LNCAP (cell line): ENCODE results near the gene TOLLIP.

ENCODE experiments used
- TF ChIP-seq, protein P1 (sequence below): fragments of 450-650 bp; IDR thresholded peaks from 2 replicates; pipeline ENCODE4 v1.5.1; 2017; ENCODE audit warnings: mild to moderate bottlenecking

Gene TOLLIP

DNA sequence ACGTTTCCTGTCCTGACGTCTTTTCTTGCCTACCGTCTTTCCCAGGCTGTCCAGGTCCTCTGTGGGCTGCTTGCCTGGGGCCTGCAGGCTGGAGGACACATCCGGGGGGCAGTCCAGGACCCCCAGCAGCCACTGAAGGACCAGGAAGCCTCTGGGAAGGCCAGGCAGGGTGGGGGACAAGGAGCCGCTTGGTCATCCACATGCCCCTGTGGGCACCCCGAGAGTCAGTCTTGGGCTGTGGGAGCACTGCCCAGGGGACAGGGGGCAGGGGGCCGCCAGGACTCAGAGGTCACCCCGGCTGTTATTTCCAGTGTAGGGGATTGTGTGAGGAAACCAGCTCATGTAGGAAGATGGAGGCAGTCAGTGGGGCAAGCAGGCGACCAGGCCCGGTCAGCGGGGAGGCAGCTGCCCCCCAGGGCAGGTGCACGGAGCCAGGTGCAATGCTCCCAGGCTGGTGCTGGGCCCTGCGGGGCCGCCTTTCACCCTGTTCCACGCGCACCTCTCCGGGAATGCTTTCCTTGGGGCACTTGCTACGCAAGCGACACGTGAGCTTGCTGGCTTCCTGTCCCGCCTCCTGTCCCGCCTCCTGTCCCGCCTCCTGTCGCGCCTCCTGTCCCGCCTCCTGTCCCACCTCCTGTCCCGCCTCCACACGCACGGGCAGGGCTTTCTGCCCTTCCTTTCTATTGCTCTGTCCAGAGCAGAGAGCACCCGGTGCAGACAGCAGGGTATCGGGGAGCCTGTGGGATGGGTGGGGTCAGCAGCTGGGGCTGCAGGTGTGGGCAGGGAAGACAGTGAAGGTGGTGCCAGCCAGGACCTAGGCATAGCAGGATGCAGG is 47.0 kb downstream of the TOLLIP start:
- TF ChIP-seq, protein P1, sequence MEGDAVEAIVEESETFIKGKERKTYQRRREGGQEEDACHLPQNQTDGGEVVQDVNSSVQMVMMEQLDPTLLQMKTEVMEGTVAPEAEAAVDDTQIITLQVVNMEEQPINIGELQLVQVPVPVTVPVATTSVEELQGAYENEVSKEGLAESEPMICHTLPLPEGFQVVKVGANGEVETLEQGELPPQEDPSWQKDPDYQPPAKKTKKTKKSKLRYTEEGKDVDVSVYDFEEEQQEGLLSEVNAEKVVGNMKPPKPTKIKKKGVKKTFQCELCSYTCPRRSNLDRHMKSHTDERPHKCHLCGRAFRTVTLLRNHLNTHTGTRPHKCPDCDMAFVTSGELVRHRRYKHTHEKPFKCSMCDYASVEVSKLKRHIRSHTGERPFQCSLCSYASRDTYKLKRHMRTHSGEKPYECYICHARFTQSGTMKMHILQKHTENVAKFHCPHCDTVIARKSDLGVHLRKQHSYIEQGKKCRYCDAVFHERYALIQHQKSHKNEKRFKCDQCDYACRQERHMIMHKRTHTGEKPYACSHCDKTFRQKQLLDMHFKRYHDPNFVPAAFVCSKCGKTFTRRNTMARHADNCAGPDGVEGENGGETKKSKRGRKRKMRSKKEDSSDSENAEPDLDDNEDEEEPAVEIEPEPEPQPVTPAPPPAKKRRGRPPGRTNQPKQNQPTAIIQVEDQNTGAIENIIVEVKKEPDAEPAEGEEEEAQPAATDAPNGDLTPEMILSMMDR: no peak

DNA sequence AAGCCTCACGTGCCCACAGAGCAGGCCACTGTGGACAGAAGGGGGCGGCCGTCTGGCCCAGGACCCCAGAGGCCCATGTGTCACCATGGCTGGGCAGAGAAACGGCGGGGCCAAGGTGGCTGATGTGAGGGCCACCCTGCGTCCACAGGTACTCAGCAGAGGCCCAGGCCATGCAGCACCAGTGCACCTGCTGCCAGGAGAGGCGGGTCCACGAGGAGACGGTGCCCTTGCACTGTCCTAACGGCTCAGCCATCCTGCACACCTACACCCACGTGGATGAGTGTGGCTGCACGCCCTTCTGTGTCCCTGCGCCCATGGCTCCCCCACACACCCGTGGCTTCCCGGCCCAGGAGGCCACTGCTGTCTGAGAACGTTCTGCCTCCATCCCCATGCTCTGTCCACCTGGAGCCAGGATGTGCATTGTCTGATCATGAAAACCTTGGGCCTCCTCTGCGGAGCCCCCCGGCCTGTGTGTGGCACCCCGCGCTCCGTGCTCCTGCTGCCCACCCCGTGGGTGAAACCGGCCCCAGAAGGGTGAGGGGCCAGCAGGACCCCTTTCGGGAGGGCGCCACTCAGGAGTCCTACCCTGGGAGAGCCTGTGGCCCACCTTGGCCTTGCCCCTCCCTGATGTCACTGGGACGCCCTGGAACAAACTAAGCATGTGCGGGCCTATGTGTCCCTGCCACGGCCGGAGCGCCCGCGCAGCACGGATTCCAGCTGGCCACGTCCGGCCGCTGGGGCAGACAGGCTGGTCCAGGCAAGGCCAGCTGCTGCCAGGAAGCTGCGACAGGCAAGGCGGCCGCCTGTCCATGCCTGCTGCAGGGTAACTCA is 48.0 kb downstream of the TOLLIP start:
- TF ChIP-seq, protein P1: no peak

DNA sequence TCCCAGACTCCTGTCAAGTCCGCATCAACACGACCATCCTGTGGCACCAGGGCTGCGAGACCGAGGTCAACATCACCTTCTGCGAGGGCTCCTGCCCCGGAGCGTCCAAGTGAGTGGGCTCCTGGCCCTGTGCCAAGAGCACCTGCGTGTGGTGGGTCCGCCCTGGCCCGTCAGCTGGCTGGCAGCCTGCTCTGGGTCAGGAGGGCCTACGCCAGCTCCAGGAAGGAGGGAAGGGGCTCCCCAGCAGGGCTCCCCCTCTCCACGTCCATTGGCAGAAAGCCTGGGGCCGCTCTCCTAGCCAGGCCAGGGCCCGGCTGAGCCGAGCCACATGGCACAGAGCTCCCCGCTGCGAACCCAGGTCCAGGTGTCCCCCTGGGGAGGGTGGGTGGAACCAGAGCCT is 48.8 kb downstream of the TOLLIP start:
- TF ChIP-seq, protein P1: no peak

DNA sequence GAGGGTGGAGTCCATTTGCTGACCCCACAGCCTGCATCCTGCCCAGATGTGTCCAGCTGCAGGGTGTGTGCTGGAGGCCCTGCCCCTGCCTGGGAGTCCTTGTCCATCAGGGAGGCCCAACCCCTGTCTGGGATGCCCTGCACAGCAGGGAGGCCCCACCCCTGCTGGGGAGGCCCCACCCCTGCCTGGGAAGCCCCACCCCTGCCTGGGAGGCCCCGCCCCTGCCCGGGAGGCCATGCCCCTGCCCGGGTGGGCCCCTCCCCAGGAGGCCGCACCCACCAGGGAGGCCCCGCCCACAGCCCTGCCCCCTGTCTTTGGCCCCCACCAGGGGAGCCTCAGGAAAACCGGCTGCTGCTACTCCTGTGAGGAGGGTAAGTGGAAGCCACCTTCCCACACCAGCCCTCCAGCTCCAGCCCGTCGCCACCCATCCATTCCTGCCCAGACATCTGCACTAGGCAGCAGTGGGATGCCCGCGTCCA is 49.4 kb downstream of the TOLLIP start:
- TF ChIP-seq, protein P1: no peak

DNA sequence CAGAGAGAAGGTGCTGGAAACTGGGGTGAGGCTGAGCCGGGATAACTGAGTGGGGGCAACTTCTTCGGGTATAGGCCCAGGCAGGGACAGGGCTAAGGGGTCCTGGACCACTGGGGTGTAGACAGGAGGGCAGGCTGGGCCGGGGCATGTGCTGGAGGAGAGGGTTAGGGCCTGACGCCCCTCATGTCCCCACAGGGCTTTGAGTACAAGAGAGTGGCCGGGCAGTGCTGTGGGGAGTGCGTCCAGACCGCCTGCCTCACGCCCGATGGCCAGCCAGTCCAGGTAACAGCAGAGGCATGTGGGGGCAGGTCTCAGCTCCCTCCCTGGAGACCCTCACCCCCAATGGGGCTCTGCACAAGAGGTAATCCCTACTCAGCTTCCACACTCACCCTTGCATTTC is 49.9 kb downstream of the TOLLIP start:
- TF ChIP-seq, protein P1: no peak

DNA sequence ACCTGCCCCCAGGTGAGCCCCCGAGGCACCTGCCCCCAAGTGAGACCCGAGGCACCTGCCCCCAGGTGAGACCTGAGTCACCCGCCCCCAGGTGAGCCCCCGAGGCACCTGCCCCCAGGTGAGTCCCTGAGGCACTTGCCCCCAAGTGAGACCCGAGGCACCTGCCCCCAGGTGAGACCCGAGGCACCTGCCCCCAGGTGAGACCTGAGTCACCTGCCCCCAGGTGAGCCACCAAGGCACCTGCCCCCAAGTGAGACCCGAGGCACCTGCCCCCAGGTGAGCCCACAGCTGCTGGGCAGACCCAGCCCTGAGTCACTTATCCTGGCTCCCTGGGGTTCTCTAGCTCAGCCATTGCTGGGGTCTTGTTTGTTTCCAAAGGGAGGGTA is 50.4 kb downstream of the TOLLIP start:
- TF ChIP-seq, protein P1: no peak

DNA sequence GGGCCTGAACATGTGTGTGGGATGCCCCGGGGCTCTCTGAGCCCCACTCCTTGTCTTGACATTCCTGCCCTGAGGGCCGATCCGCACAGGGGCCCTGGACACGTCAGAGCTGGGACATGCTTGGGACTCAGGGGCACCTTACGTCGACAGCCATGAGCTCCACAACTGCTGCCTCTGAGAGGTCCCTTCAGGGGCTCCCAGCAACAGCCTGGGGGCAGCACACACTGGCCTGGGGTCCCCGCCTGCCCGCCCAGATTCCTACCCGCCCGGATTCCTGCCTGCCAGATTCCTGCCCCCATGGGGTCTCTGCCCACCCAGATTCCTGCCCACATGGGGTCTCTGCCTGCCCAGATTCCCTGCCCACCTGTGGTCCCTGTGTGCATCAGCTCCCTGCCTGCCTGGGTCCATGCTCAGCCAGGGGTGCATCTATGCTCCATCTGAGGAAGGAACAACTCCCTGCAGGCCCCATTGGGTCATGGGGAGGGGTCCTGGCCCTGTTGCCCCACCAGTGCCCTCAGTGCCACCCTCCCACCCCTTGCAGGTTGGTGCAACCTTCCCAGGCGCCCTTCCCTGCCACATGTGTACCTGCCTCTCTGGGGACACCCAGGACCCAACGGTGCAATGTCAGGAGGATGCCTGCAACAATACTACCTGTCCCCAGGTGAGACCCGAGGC is 50.9 kb downstream of the TOLLIP start:
- TF ChIP-seq, protein P1: no peak
